ENCODE measurements around the gene LARGE1.

DNA sequence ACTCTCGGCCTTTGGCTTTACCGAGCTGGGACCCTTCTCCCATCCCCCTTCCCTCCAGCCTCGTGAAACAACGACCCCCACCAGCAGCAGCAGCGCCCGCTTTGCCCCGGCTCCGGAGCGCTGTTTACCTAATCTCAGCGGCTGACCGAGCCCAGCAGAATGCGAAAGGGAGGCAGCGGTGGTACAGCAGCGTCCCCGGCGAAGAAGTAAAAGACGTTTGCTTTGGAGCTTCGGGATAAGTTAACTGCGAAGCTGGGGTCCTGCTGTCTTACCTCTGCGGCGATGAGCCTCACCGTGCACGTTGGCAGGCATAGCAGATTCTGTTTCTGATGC, 2.0 kb upstream of the LARGE1 start:
- TF ChIP-seq, protein P1, sequence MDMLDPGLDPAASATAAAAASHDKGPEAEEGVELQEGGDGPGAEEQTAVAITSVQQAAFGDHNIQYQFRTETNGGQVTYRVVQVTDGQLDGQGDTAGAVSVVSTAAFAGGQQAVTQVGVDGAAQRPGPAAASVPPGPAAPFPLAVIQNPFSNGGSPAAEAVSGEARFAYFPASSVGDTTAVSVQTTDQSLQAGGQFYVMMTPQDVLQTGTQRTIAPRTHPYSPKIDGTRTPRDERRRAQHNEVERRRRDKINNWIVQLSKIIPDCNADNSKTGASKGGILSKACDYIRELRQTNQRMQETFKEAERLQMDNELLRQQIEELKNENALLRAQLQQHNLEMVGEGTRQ (IDR thresholded peaks at IDR 0.05; ENCODE audit: low read length), result no peak
- TF ChIP-seq CTCF (IDR thresholded peaks at IDR 0.05; ENCODE audit: control extremely low read depth in 1 of 3, insufficient read depth in 1 of 3, low read depth in 1 of 3, low read length in 3 of 3) (no peak), POLR2AphosphoS5 (IDR thresholded peaks at IDR 0.05; ENCODE audit: low read depth, low read length) (peak; percentile 7), EGR1 (IDR thresholded peaks at IDR 0.05; ENCODE audit: borderline replicate concordance, low read depth, low read length) (no peak), POLR2A (IDR thresholded peaks at IDR 0.05; ENCODE audit: control extremely low read depth in 1 of 2, low read depth in 2 of 2, low read length in 2 of 2) (no peak; a peak in 2 of 3 replicates), NRF1 (IDR thresholded peaks at IDR 0.05; ENCODE audit: low read depth, low read length) (no peak)
